WTC11 (cell line): Measurements from ENCODE around the gene CREB3L1. TPM values are rescaled to one million over a fixed set of nuclear protein-coding genes. Genes with fewer than 3 reads are reported as not detected.

Source experiments
- ATAC-seq: fragments of 200-7000 bp; cut with Tn5 transposase; 2 replicates; pipeline ENCODE4 v1.10.0; 2021; ENCODE audit warnings: mild to moderate bottlenecking, moderate library complexity
- CTCF ChIA-PET: fragments of 300-600 bp; sonication (Branson Sonifier 250); formaldehyde crosslinking; loops from one replicate; lab custom pipeline; 2021; ENCODE audit warnings: antibody characterized with exemption; lab: Charles Lee
- POLR2A ChIA-PET: fragments of 350-600 bp; sonication (Branson Sonifier 250); formaldehyde crosslinking; loops from one replicate; lab custom pipeline; 2021; ENCODE audit warnings: antibody characterized with exemption; lab: Charles Lee
- DNase-seq: peaks from one replicate; pipeline ENCODE4 v3.0.0; 2021; ENCODE audit warnings: low spot score
- H3K27ac Mint-ChIP-seq: 2 replicates; pipeline ENCODE4 v1.8.0; 2021; ENCODE audit warnings: mixed read lengths
- H3K27me3 Mint-ChIP-seq: 2 replicates; pipeline ENCODE4 v1.8.0; 2021; ENCODE audit warnings: low read depth, mild to moderate bottlenecking, moderate library complexity, mixed read lengths
- H3K36me3 Mint-ChIP-seq: 2 replicates; pipeline ENCODE4 v1.8.0; 2021; ENCODE audit warnings: mixed read lengths
- H3K4me1 Mint-ChIP-seq: 2 replicates; pipeline ENCODE4 v1.8.0; 2022; ENCODE audit warnings: mixed read lengths
- H3K4me3 Mint-ChIP-seq: 2 replicates; pipeline ENCODE4 v1.8.0; 2021; ENCODE audit warnings: mild to moderate bottlenecking, moderate library complexity, mixed read lengths
- H3K9me3 Mint-ChIP-seq: 2 replicates; pipeline ENCODE4 v1.8.0; 2021; ENCODE audit warnings: mixed read lengths
- AR ChIP-seq: fragments of 250-450 bp; sonication (Bioruptor Pico); IDR thresholded peaks from 2 replicates; pipeline ENCODE4 v1.9.0; 2021; ENCODE audit warnings: mild to moderate bottlenecking
- ATF1 ChIP-seq: sonication (generic); formaldehyde crosslinking; IDR thresholded peaks from 2 replicates; pipeline ENCODE4 v1.8.1; 2023; ENCODE audit warnings: mild to moderate bottlenecking, moderate library complexity, missing genetic modification reagents
- CBFB ChIP-seq: sonication (generic); formaldehyde crosslinking; IDR thresholded peaks from 2 replicates; pipeline ENCODE4 v1.8.1; 2022; ENCODE audit warnings: mild to moderate bottlenecking, low read depth, missing genetic modification reagents
- E2F4 ChIP-seq: sonication (generic); formaldehyde crosslinking; IDR thresholded peaks from 2 replicates; pipeline ENCODE4 v1.8.1; 2022; ENCODE audit warnings: low read depth, mild to moderate bottlenecking, moderate library complexity, missing genetic modification reagents, borderline replicate concordance
- ETV6 ChIP-seq: sonication (generic); formaldehyde crosslinking; IDR thresholded peaks from 2 replicates; pipeline ENCODE4 v1.8.1; 2022; ENCODE audit warnings: mild to moderate bottlenecking, missing genetic modification reagents
- GABPB1 ChIP-seq: sonication (generic); formaldehyde crosslinking; IDR thresholded peaks from 2 replicates; pipeline ENCODE4 v1.8.1; 2023; ENCODE audit warnings: mild to moderate bottlenecking, missing genetic modification reagents
- GRHL2 ChIP-seq: fragments of 250-450 bp; sonication (Bioruptor Pico); IDR thresholded peaks from 2 replicates; pipeline ENCODE4 v1.8.0; 2022; ENCODE audit warnings: mild to moderate bottlenecking, moderate library complexity; ENCODE audit not compliant: insufficient replicate concordance, severe bottlenecking
- HMGXB4 ChIP-seq: sonication (generic); formaldehyde crosslinking; IDR thresholded peaks from 2 replicates; pipeline ENCODE4 v1.8.1; 2023; ENCODE audit warnings: mild to moderate bottlenecking, moderate library complexity, missing genetic modification reagents
- IRF2 ChIP-seq: sonication (generic); formaldehyde crosslinking; IDR thresholded peaks from 2 replicates; pipeline ENCODE4 v1.8.0; 2022; ENCODE audit warnings: low read depth, missing genetic modification reagents, borderline replicate concordance
- KAT7 ChIP-seq: sonication (generic); formaldehyde crosslinking; IDR thresholded peaks from 2 replicates; pipeline ENCODE4 v1.8.1; 2023; ENCODE audit warnings: missing genetic modification reagents, mild to moderate bottlenecking, borderline replicate concordance
- MXD4 ChIP-seq: fragments of 250-450 bp; sonication (Bioruptor Pico); IDR thresholded peaks from 2 replicates; pipeline ENCODE4 v1.8.0; 2021; ENCODE audit warnings: mild to moderate bottlenecking, moderate library complexity, borderline replicate concordance
- NFE2L1 ChIP-seq: sonication (generic); formaldehyde crosslinking; IDR thresholded peaks from 2 replicates; pipeline ENCODE4 v1.8.1; 2023; ENCODE audit warnings: missing genetic modification reagents
- NR2C2 ChIP-seq: sonication (generic); formaldehyde crosslinking; IDR thresholded peaks from 2 replicates; pipeline ENCODE4 v1.8.0; 2022; ENCODE audit warnings: mild to moderate bottlenecking, missing genetic modification reagents
- SMAD4 ChIP-seq: sonication (generic); formaldehyde crosslinking; IDR thresholded peaks from 2 replicates; pipeline ENCODE4 v1.8.0; 2022; ENCODE audit warnings: mild to moderate bottlenecking, missing genetic modification reagents
- ZBTB21 ChIP-seq: sonication (generic); formaldehyde crosslinking; IDR thresholded peaks from 2 replicates; pipeline ENCODE4 v1.8.1; 2023; ENCODE audit warnings: mild to moderate bottlenecking, missing genetic modification reagents, borderline replicate concordance
- ZNF121 ChIP-seq: sonication (generic); formaldehyde crosslinking; IDR thresholded peaks from 2 replicates; pipeline ENCODE4 v1.8.0; 2023; ENCODE audit warnings: missing genetic modification reagents
- ZNF512 ChIP-seq: sonication (generic); formaldehyde crosslinking; IDR thresholded peaks from 2 replicates; pipeline ENCODE4 v1.8.1; 2022; ENCODE audit warnings: missing genetic modification reagents, borderline replicate concordance
- total RNA-seq: library from RNA; stranded (reverse); gene quantifications from 3 replicates; pipeline ENCODE4 v1.2.3, GENCODE V29; 2021
- TF ChIP-seq, protein P1 (sequence below): sonication (generic); formaldehyde crosslinking; IDR thresholded peaks from 2 replicates; pipeline ENCODE4 v1.8.0; 2022; ENCODE audit warnings: mild to moderate bottlenecking, missing genetic modification reagents
- TF ChIP-seq, protein P2 (sequence below): sonication (generic); formaldehyde crosslinking; IDR thresholded peaks from 2 replicates; pipeline ENCODE4 v1.8.0; 2023; ENCODE audit warnings: missing genetic modification reagents
- TF ChIP-seq, protein P3 (sequence below): fragments of 250-450 bp; sonication (Bioruptor Pico); IDR thresholded peaks from 2 replicates; pipeline ENCODE4 v1.9.0; 2021; ENCODE audit warnings: moderate library complexity, mild to moderate bottlenecking, inconsistent platforms, borderline replicate concordance
- TF ChIP-seq, protein P4 (sequence below): sonication (generic); formaldehyde crosslinking; IDR thresholded peaks from 2 replicates; pipeline ENCODE4 v1.8.0; 2022; ENCODE audit warnings: mild to moderate bottlenecking, missing genetic modification reagents

CREB3L1 gene
- total RNA-seq, 1 experiment from 2014 or later = 10.9 TPM

DNA sequence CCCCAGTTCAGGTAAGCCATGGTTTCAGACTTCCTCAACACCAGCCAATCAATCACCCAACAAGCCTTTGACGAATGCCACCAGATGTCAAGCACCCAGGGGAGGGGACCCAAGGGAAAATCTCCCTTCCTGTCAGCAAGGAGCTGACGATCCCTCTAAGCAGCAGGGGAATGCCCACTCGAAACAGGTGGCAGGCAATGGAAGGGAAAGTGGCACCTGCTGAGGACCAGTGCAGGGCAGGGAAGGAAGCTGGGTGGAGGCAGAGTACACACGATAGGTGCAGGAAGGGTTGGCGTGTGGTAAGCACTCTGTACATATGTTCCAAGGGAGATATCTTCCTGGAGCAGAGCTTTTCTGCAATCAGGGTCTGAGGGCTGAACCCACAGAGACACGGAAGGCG lies 11.7 kb upstream of the CREB3L1 start:
- ChIA-PET CTCF (interaction anchor here (0.7 to 2.2 kb wide), 5 partner anchors 8 to 57 kb away, joined by 3 to 11 read pairs (median 5); partner anchors contain the start of gene CREB3L1), POLR2A (interaction anchor here (1.0 kb wide), 1 partner anchor 23 kb away, joined by 4 read pairs; no protein-coding TSS in a partner anchor)
- H3K27me3 Mint-ChIP-seq = no peaks in the 10 kb centered on the region; the same call in 1 of the 2 replicates
- no peaks in the 10 kb centered on the region for H3K36me3 Mint-ChIP-seq
- ATAC-seq (no peak), DNase-seq (no peak)
- peaks cover 6% of the 10 kb centered on the region for H3K4me1 Mint-ChIP-seq
- TF ChIP-seq ZNF512 (CRISPR knock-in tag) (no peak), CBFB (CRISPR knock-in tag) (no peak), MXD4 (CRISPR knock-in tag) (no peak), GABPB1 (no peak), ATF1 (CRISPR knock-in tag) (no peak), KAT7 (no peak)
- TF ChIP-seq, protein P1, sequence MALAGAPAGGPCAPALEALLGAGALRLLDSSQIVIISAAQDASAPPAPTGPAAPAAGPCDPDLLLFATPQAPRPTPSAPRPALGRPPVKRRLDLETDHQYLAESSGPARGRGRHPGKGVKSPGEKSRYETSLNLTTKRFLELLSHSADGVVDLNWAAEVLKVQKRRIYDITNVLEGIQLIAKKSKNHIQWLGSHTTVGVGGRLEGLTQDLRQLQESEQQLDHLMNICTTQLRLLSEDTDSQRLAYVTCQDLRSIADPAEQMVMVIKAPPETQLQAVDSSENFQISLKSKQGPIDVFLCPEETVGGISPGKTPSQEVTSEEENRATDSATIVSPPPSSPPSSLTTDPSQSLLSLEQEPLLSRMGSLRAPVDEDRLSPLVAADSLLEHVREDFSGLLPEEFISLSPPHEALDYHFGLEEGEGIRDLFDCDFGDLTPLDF (CRISPR knock-in tag) = no peak
- TF ChIP-seq, protein P2, sequence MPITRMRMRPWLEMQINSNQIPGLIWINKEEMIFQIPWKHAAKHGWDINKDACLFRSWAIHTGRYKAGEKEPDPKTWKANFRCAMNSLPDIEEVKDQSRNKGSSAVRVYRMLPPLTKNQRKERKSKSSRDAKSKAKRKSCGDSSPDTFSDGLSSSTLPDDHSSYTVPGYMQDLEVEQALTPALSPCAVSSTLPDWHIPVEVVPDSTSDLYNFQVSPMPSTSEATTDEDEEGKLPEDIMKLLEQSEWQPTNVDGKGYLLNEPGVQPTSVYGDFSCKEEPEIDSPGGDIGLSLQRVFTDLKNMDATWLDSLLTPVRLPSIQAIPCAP (CRISPR knock-in tag) = no peak
- TF ChIP-seq, protein P3, sequence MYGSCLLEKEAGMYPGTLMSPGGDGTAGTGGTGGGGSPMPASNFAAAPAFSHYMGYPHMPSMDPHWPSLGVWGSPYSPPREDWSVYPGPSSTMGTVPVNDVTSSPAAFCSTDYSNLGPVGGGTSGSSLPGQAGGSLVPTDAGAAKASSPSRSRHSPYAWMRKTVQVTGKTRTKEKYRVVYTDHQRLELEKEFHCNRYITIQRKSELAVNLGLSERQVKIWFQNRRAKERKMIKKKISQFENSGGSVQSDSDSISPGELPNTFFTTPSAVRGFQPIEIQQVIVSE = no peak
- H3K27ac Mint-ChIP-seq = no peak overlapping the region
- peaks cover 7% of the 10 kb centered on the region for H3K9me3 Mint-ChIP-seq
- no peak overlapping the region for H3K4me3 Mint-ChIP-seq

DNA sequence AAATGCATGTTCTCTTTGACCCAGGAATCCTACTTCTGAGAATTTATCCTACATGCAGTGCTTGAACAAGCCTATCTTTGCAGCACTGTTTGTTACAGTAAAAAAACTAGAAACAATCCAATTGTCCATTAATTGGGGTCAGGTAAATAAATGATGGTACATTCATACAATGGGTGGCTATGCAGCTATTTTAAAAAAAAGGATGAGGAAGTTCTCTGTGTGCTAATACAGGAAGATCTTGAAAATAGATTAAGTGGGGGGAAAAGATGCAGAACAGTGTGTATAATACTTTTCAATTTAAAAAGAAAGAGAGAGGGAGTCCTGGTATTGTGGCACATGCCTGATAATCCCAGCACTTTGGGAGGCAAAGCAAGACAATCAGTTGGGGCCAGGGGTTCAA lies 9.5 kb upstream of the CREB3L1 start:
- Mint-ChIP-seq H3K36me3 (no peaks in the 10 kb centered on the region), H3K27ac (no peak overlapping the region), H3K4me1 (peaks cover 20% of the 10 kb centered on the region), H3K27me3 (peaks cover 13% of the 10 kb centered on the region), H3K4me3 (no peak overlapping the region), H3K9me3 (peaks cover 4% of the 10 kb centered on the region)
- TF ChIP-seq AR (CRISPR knock-in tag) (no peak), ZNF121 (no peak), KAT7 (no peak), ETV6 (CRISPR knock-in tag) (no peak), IRF2 (CRISPR knock-in tag) (no peak), SMAD4 (CRISPR knock-in tag) (no peak), NR2C2 (CRISPR knock-in tag) (no peak), ZBTB21 (CRISPR knock-in tag) (no peak), NFE2L1 (CRISPR knock-in tag) (no peak), GRHL2 (CRISPR knock-in tag) (no peak), E2F4 (no peak), HMGXB4 (no peak)
- TF ChIP-seq, protein P4, sequence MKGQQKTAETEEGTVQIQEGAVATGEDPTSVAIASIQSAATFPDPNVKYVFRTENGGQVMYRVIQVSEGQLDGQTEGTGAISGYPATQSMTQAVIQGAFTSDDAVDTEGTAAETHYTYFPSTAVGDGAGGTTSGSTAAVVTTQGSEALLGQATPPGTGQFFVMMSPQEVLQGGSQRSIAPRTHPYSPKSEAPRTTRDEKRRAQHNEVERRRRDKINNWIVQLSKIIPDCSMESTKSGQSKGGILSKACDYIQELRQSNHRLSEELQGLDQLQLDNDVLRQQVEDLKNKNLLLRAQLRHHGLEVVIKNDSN (CRISPR knock-in tag) = no peak
- TF ChIP-seq, protein P3 = no peak
- DNase-seq (no peak), ATAC-seq (no peak)
- ChIA-PET CTCF (interaction anchor here (0.7 to 0.9 kb wide), 2 partner anchors 29 to 32 kb away, joined by 3 read pairs; no protein-coding TSS in a partner anchor), POLR2A (no interaction called here)
